Limb (tissue), 2 donors: ENCODE measurements around the gene LTF.

ENCODE experiments used
- DNase-seq, 2 donors: peaks; one replicate each; pipeline ENCODE4 v3.0.0-alpha.2; 2016; ENCODE audit errors: extremely low spot score in 2 of 2

LTF gene

DNA sequence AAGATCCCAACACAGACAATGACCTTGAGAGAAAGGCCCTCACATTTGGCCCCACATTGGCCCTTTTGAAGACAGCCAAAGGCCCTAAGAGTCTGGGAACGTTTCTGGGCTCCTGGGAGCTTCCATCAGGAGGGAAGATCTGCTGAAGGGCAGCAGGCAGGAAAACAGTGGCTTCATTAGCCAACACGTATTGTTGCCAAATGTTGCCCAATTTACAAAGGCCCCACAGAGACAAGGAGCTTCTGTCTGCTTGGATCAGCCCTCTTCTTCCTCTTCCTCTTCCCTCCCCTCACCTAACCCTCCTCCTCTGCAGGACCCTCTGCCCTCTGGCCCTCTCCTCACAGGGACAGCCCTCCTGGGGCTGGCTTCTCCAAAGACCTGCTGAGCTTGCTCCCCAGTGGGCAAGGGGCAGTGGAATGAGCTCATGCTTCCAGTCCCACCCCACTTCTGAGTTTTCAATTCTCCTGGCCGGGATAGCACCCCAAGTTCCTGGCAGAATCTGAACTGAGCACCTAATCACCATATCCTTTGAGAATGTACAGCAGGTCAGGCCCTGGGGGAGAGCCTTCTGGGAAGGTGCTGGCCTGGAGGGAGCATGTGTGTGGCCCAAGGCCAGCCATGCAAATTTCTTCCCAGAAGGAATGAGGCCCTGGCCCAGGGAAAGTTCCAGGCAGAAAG is 5.1 kb upstream of the LTF start:
- DNase-seq, result no peak

DNA sequence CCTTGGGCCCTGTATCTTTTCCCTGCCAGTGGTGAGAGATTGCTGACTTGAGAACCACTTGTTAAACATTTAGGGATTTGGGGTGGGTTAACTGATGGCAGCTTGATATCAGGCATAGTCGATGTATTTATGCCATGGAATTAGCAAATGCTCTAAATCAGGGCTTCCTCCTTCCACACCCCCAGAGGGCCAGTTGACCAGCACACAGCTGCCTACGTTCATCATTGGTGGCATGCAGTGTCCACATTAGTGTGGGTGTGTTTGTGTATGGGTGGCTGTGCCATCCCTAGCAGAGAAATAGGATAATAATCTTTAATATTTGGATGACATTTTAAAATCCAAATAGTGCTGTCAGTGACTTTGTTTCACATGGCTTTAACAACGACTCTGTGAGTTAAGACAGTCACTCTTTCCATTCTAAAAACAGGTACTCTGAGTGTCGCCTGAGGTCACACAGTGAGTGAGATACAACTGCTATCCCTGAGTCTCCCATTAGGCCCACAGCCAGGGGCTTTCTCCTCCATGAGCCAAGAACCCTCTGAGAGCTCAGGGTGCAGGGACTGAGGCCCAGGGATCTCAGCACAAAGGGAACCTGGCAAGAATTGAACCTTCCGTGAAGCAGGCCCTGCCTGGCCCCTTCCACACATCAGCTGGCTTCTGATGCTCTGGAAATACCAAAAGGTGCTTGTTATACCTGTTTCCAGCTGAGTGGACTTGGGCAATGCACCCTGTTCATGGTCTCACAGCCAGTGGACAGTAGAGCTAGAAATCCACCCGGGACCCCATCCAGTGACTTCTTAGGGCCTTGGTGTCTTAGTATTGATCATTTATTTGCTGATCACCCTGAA is 4.3 kb upstream of the LTF start:
- DNase-seq, result no peak

DNA sequence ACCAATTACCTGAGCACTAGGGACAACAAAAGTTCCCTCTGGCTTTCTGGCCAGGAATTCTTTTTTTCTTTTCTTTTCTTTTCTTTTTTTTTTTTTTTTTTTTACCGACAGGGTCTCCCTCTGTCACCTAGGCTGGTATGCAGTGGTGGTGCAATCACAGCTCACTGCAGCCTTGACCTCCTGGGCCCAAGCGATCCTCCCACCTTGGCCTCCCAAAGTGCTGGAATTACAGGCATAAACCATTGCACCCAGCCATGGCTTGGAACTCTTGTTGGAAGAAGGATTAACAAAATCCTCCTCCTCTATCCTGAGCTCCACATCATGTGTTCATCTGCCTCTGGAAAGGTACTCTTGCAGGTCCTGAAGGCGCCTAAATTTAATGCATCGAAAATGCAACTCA is 2.9 kb upstream of the LTF start:
- DNase-seq, result no peak

DNA sequence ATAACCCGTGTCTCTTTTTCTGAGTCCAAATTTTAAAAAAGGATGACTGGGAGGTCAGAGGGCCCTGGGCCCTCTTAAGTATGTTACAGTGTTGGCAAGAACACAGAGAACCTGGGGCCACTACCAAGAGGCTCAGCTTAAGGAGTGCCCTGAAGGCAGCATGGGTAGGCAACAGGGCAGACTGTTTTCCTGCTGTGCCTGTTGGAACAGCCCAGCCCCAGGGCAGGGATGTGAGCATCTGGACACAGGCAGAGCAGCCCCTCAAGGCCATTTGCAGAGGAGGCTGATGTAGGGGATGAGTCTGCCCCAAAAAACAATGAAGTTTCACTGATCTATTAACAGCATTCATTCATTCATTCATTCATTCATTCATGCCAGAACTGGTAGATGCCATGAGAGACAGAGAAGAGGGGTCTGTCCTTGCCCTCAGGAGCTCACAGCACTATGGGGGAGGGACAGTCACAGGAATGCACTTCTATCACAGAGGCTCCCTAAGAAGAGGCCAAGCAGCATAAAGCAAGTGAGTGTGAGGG is 2.2 kb upstream of the LTF start:
- no peak for DNase-seq

DNA sequence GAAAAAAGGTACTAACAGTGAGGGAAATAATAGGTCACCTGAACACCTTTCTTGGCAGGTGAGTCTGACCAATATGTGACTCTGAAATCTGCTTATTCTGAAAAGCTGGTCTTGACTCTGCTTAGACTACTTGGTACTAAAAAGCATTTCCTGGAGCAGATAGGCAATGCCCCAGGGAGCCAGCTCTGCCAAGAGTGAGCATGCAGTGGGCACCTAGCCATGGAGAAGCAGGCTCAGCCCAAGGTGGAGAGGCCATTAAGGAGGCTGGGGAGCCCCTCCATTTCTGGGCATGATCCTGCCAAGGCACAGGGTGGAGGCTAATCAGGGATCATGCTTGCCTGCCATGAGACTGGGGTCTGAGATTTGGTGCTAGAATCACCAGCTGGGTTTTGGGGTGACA is 1.6 kb upstream of the LTF start:
- DNase-seq, result no peak

DNA sequence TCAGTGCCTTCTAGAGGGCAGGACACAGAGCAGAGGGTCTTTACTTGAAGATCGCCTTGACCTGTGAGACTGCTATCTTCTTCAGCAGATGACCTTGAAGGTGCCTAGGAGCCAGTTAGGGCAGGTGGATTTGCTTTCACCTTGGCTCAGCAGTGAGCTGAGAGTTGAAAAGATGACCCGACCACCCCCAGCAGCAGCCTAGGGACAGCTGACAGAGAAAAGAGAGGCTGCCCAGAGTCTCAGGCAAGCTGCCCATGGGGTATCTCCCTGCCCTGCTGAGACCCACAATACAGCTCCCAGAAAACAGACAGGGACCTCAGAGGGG is 453 bp upstream of the LTF start:
- no peak for DNase-seq

DNA sequence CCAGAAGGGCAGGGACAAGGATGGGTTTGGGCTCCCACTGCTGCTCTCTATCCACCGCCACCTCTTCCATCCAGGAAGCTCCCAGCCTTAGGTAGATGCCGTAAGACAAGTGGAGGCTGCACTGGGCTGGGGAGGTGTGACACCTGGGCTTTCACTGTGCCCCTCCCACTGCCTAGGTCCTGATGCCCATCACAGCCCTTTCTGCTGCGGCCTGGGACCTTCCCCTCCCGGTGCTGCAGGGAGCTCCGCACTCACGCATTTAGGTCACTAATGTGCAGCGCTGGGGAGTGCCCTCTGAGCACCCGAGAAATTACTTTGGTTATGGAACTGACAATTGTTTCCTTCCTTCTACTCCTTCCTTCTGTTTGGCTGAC is 850 bp downstream of the LTF start:
- DNase-seq, result no peak

DNA sequence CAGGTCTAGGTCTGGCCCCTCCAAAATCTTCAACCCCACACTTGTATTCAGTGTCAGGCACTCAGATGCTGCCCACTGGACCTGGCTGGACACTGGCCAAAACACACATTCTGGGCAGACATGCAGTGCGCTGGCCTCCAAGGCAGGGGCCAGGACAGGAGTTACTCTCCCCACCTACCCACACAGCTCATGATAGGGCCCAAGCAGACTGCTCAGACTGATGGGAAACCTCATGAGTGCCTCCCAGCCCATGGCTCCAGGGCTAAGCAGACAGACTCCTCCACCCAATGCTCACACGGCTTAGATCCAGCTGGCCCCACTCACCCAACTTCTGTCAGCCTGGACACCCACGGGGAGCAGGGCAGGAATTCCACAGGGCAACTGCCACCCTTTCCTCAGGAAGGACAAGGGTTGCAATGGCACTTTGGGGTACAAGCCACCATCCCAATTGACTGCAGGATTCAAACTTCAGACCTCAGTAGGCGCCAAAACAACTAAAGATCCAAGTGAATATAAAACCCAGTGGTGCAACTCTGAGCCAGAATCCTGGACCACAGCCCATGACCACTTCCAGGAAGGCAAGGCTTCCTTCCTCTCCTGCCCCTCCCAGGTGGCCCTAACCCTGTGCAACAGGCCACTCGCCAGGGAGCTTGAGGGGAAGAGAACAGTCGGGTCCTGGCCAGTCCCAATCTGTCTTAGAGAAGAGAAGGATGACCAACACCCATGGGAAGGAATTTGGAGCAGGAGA is 1.4 kb downstream of the LTF start:
- no peak for DNase-seq

DNA sequence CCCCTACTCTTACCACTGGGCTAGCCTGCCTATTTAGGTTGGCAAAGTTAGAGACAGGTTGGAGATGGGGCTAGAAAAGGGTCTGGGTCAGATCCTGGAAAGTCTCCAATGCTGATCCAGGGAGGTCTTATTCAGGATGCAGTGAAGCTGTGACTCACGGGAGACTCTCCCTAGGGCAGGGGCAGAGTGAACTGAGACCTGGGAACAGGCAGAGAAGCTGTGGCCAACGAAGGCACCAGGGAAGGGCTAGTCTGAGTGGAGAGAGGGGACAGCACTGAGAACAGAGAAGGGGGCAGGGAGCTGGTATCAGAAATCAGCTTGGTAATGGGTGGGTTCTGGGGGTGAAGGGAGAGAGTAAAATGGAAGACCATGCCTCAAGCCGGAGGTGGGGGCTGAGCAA is 2.2 kb downstream of the LTF start:
- no peak for DNase-seq

DNA sequence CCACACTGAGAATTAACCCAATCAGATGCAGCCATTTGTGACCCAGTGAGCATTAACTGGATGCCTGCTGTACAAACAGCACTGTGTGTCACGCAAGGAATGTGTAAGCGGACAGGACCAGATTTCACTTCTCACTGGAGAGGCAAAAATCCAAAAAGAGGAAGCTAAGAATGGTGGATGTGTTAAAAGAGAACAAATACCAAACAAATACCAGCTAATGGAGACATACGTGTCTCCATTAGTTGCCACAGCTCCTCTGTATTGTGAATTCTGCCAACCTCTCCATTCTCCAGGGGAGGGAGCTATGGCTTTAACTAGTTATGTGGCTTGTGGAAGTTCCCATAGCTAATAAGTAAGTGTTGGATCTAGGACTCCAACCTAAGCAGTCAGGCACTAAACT is 2.6 kb downstream of the LTF start:
- DNase-seq, result no peak

DNA sequence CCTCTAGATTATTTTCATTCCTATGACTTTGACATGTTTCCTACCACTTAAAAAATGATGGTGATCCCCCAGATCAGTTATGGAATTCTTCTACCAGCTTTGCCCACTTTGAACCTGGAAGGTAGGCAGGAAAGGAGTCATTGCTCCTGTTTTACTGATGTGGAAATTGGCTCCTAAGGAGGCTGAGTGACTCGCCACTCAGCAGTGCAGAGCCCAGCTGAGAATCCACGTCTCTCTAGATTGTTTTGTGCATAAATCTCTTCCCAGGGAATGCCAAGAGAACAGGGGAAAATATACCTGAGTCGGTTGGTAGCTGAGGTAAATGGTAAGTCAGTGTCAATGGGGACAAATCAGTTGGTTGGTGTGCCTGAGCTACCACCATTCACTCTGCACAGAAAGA is 4.7 kb downstream of the LTF start:
- no peak for DNase-seq

DNA sequence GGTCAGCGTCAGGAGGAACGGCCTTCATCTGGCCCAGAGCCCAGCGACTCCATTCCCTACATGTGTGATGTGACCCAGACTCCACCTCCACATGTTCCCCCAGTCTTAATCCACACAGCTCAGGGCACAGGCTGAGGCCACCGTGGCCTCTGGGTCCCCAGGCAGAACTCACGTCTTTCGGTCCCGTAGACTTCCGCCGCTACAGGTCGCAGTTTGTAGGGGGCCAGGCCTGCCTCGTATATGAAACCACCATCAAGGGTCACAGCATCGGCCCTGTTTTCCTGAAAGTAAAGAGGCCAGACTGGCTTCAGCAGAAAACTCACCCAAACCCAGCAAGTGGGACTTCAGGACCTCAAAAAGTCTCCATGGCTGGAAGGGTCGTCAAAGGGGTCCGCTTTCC is 8.6 kb downstream of the LTF start:
- DNase-seq, result no peak

DNA sequence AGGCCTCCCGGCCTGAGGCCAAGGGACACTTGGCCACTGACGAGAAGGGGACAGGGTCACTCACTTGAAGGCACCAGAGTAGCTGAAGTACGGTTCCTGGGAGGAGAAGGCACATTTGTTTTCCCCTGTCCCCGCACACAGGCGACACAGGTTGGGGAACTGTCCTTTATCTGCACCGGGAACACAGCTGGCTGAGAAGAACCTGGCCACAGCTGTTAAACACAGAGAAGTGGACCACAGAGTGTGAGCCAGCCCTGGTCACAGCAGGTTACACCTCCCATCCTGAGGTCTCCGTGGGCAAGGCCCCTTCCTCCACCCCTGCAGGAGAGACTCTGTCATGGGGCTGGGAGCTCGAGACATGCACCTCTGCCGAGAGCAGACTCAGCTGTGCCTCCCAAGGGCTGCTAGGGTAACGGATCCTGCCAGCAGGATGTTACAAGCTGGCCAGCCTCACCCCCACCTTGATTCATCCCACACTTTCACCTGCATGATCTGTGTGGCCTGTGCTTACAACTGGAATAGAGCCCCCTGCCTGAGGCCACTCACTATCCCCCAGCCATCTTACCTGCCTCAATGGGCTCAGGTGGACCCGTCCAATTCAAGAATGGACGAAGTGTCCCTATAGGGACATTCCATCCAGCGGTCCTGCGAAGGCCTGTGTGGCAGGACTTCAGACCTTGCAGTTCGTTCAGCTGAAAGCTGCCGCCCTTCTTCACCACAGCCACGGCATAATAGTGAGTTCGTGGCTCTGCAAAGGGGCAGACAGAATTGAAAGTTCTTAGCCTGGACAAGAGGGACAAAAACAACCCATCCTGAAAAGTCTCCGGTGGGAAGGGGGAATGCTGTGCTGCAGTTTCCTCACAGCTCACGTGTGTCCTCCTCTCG is 9.2 kb downstream of the LTF start:
- no peak for DNase-seq

DNA sequence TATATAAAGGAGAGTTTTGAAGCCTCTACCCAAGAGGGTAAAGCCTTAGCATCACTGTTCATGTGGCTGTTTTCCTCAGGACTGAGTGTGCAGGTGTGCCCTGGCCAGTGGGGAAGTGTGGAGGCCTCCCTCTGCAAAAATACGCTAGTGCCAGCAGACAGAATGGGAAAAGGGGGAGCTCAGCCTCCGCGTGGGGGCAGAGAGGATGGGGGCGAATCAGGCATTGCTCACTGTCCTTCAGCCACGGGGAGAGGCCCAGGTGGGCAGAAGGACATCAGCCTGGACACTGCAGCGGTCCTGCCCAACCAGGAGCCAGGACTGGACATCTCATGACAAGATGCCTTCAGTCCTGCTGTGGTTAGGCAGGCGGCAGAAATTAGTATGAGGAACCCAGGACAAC is 10.1 kb downstream of the LTF start:
- no peak for DNase-seq

DNA sequence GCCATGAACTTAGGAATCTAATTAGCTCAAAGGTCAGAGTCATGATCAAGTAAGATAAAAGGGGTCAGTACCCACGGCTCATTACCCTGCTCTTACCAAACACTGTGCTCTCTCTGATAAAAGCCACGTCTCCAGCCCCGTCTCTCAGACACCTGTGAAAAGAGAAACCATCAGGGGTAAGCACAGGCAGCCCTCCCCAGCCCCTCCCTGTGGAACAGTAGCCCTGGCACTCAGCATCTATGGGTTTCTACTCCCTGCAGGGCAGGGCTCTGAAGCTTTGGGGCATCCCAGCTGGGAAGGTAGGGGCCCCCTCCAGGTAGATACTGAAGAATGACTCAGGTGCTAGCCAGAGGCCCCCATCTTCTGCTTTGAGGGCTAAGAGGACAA is 10.5 kb downstream of the LTF start:
- DNase-seq, result no peak

DNA sequence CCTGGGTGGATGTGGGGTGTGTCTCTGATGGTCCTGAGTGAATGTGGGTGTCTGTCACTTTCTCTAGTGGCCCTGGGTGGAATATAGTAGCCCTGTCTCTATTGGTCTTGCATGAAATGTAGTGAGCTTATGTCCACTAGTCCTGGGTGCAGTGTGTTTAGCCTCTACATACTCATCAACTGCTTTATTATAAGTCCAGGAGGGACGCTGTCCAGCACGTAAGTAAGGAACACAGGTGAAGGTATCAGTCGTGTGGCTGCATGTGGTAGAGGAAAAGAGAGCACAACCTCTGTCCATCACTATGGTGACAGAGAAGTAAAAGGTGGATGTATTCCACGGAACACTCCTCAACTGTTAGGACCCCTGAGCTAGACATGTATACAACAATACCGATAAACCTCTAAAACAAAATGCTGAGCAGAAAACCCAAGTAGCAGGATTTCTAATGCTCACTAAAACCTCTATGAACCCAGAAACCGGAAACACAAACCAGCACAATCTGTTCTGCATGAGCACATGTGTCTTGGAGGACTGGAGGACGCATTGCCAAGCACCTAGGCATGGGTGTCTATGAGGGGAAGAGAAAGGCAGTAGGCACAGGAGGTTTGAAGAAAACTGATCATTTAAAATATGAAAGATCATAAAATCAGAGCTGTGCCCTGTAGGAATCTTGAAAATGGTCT is 11.0 kb downstream of the LTF start:
- DNase-seq, result no peak

DNA sequence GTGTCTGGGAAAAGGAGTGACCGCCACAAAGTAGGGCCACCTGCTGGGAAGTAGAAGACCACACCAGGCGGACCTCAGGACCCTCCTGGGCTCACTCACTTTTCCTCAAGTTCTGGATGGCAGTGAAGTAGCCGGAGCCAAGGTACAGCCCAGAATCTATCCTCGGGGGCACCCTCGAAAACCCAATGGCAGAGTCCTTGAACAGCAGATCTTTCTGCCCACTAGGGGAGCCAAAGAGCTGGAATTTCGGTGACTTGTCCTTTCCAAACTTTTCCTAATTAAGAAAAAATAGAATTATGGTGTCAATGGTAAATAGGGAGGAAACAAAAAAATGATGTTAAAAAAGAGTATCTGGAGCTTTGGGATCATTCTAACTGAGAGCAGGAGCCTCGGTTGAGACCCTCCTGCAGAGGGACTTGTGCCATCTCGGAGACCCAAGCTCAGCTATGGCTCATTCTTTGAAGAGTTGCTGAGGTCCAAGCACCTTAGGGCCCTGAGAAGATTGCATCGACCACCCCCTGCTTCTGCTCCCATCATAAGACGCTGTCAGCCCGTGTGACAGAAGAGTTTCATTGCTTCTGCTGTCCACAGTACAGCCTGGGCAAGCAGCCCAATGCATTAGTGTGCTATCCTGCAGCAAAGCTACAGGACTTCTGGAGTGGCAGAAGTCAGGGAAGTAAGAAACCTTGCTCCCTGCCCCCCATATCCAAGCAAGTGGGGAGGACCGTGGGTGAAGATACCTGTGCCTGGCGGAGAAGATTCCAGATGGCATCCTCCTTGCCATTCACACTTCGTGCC is 14.8 kb downstream of the LTF start:
- no peak for DNase-seq

DNA sequence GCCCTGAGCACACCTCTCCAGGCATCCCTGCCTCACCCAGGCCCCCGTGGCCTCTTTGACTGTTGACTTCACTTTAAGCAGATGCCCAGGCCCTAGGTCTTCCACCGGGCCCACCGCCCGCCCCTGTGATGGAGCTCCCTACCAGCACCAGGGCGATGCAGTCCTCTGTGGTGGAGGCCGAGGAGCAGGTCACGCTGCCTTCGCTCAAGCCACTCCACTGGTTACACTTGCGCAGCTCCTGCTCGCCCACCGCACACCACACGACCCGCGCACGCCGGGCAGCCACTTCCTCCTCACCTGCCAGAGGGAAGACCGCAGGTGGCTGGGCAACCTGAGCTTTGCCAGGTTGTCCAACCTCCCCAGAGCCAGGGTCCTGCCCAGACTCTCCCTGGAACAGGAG is 16.0 kb downstream of the LTF start:
- DNase-seq, result no peak

DNA sequence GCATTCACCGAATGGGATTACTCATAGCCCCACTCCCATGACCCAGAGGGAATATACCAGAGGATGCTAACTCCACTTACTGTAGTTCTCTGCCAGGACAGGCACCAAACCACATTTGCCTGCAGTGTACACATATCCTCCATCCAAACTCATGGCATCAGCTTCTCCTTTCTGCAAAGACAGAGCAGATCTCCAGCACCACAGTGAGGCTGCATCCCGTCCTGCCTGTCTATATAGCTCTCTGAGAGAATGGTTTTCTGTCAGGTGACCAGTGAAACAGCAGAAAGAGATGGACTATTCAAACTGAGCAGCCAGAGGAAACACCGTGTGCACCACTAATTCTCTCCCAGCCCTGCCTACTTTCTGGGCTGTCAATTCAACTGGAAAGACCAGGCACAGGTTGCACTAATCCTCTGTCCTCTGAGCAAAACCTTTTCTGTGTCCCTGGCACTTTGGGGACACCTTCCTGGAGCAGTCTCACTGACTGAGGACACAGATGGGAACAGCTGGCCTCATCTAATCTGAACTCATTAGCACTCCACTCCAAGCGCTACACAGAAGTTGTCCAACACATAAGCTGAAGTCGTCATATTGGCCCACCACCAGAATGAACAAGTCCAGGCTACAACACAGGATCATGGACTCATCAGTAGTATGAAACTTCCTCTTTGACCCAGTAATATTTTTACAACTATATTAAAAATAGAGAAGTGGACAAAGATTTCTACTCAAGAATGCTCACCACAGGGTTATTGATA is 17.3 kb downstream of the LTF start:
- no peak for DNase-seq
